K562 (cell line): ENCODE measurements around the gene CCDC28B. TPM values are rescaled to one million over a fixed set of nuclear protein-coding genes. Genes with fewer than 3 reads are reported as not detected.
A peak's percentile ranks its signal among the peaks of the same experiment; 100 is the strongest.
"Not testable (repeated sequence)": the region's sequence is repeated elsewhere in the genome, so short reads cannot be mapped to it uniquely, and the experiment has no call there.

ENCODE experiments used
- ATAC-seq: fragments of 200-7000 bp; cut with Tn5 transposase; 3 replicates; pipeline ENCODE4 v1.9.1; 2020; ENCODE audit warnings: moderate library complexity
- BruUV-seq: library from RNA; stranded (reverse); fragments of 400-500 nt; replicated peaks from 2 replicates; lab custom pipeline; 2021; lab: Mats Ljungman, UMichigan
- CTCF ChIA-PET: fragments of 300-600 bp; formaldehyde crosslinking; extraction: SDS; loops from one replicate; lab custom pipeline; 2021; ENCODE audit warnings: low intra/inter-chr PET ratio; lab: Yijun Ruan, JAX
- POLR2A ChIA-PET: fragments of 300-600, 350-650 bp; sonication (Branson Sonifier 250); formaldehyde crosslinking; extraction: SDS; loops from one replicate; lab custom pipeline; 2021; ENCODE audit warnings: antibody characterized with exemption, inconsistent platforms; lab: Yijun Ruan, JAX
- DNase-seq, 4 experiments: peaks; one replicate each; pipeline versions ENCODE4 v3.0.0 to v3.0.0-alpha.2; 2011 to 2018; ENCODE audit warnings: low spot score in 3 of 4, mixed read lengths in 3 of 4; ENCODE audit errors: extremely low read depth in 1 of 4
- FAIRE-seq: peaks from 2 replicates; lab custom pipeline; 2011; peaks lifted over from hg19 to GRCh38; lab: Jason Lieb, UNC
- H2AFZ ChIP-seq: 2 replicates; pipeline ENCODE4 v1.6.0; 2011; ENCODE audit warnings: low read depth, low read length, control low read depth, inconsistent platforms
- H3K27ac ChIP-seq: fragments of 200-600 bp; 3 replicates; pipeline ENCODE4 v1.8.0; 2011; ENCODE audit warnings: low read depth, mild to moderate bottlenecking, control low read depth, inconsistent platforms, low read length, moderate library complexity, mixed read lengths; ENCODE audit errors: extremely low read depth
- H3K27me3 ChIP-seq, 2 experiments: fragments of 300-600 bp in 1 of 2; 2 replicates in 1 of 2; 3 replicates in 1 of 2; pipeline versions ENCODE4 v1.6.0 to v1.8.0; 2011; ENCODE audit warnings: inconsistent platforms in 2 of 2, low read length in 2 of 2, mild to moderate bottlenecking in 1 of 2, mixed read lengths in 1 of 2, moderate library complexity in 1 of 2; ENCODE audit not compliant: control insufficient read depth in 2 of 2, insufficient read depth in 2 of 2
- H3K36me3 ChIP-seq: fragments of 300-600 bp; 3 replicates; pipeline ENCODE4 v1.8.0; 2011; ENCODE audit warnings: mild to moderate bottlenecking, low read length, inconsistent platforms; ENCODE audit not compliant: control insufficient read depth, insufficient read depth
- H3K4me1 ChIP-seq, 2 experiments: fragments of 200-600 bp in 1 of 2; replicated peaks in 1 of 2; 2 replicates in 1 of 2; 3 replicates in 1 of 2; pipeline versions ENCODE4 v1.5.1 to v1.8.0; 2011; ENCODE audit warnings: inconsistent platforms in 2 of 2, low read length in 2 of 2, mild to moderate bottlenecking in 1 of 2, mixed read lengths in 1 of 2, moderate library complexity in 1 of 2; ENCODE audit not compliant: control insufficient read depth in 2 of 2, insufficient read depth in 2 of 2
- H3K4me2 ChIP-seq: 2 replicates; pipeline ENCODE4 v1.6.1; 2011; ENCODE audit warnings: low read length, control low read depth, inconsistent platforms, mixed read lengths; ENCODE audit not compliant: insufficient read depth
- H3K4me3 ChIP-seq: fragments of 200-600 bp; sonication (generic), shearing (Covaris generic); 2 replicates; pipeline ENCODE4 v1.5.1; 2016; ENCODE audit warnings: control low read depth, inconsistent platforms
- H3K79me2 ChIP-seq: fragments of 200-600 bp; 3 replicates; pipeline ENCODE4 v1.8.0; 2011; ENCODE audit warnings: low read length, inconsistent platforms; ENCODE audit not compliant: control insufficient read depth, insufficient read depth
- H3K9ac ChIP-seq, 2 experiments: 2 replicates each; pipeline versions ENCODE4 v1.6.0 to v1.6.1; 2011; ENCODE audit warnings: low read depth in 2 of 2, low read length in 2 of 2, control low read depth in 1 of 2, inconsistent platforms in 1 of 2, mild to moderate bottlenecking in 1 of 2, mixed read lengths in 1 of 2; ENCODE audit not compliant: insufficient read depth in 1 of 2
- H3K9me1 ChIP-seq: one replicate; pipeline ENCODE4 v1.6.0; 2011; ENCODE audit warnings: inconsistent platforms, mild to moderate bottlenecking, low read length, moderate library complexity; ENCODE audit not compliant: control insufficient read depth, insufficient read depth
- H3K9me3 ChIP-seq: replicated peaks from 2 replicates; pipeline ENCODE4 v1.5.1; 2011; ENCODE audit warnings: low read depth, low read length, inconsistent platforms; ENCODE audit not compliant: control insufficient read depth, insufficient read depth
- H4K20me1 ChIP-seq: replicated peaks from 2 replicates; pipeline ENCODE4 v1.6.1; 2011; ENCODE audit warnings: low read length, inconsistent platforms, mixed read lengths; ENCODE audit not compliant: control insufficient read depth, insufficient read depth
- ELF2 ChIP-seq: fragments of 250-450 bp; sonication (Bioruptor Pico); IDR thresholded peaks from 2 replicates; pipeline ENCODE4 v1.5.0; 2021; ENCODE audit warnings: mild to moderate bottlenecking
- POLR2AphosphoS2 ChIP-seq: IDR thresholded peaks from 2 replicates; pipeline ENCODE4 v1.6.1; 2012; ENCODE audit warnings: low read length, improper control_type of control experiment
- RBM34 ChIP-seq: fragments of 200-400 bp; formaldehyde crosslinking; IDR thresholded peaks from 2 replicates; pipeline ENCODE4 v1.6.1; 2018; ENCODE audit warnings: low read length, borderline replicate concordance; ENCODE audit not compliant: insufficient read depth
- WGBS: fragments of 100-300 bp; shearing (Covaris generic); methylation state at CpG from one replicate; pipeline ENCODE4 v1.1.6; 2016; ENCODE audit warnings: low coverage, mixed read lengths; ENCODE audit not compliant: insufficient coverage; ENCODE audit errors: missing lambda C conversion rate; 5-methylcytosine and 5-hydroxymethylcytosine counted together
- in situ Hi-C: fragments of 300-500 bp; cut with MboI; formaldehyde crosslinking; loops from 4 replicates; pipeline ENCODE4 v1.15.0; 2018; ENCODE audit warnings: inconsistent platforms, mixed read lengths
- intact Hi-C: fragments of 100-400 bp; cut with micrococcal nuclease; formaldehyde crosslinking; loops from 2 replicates; pipeline ENCODE4 v1.14.2; 2022
- polyA plus RNA-seq, 8 experiments: library from polyadenylated mRNA; depleted of rRNA in 4 of 8; stranded (reverse) in 5 of 8; unstranded in 3 of 8; fragments of >200 nt; fragmentation: Nextera tagmentation in 2 of 8; fragmentation: Illumina TruSeq in 1 of 8; extraction: Ambion mirVana in 2 of 8; extraction: Trizol in 1 of 8; gene quantifications; 2 replicates each; pipeline versions ENCODE4 v1.2.1 to v1.2.3, GENCODE V29; 2011 to 2014; ENCODE audit warnings: inconsistent platforms in 1 of 8, missing spikeins in 1 of 8
- total RNA-seq, 7 experiments: library from RNA; depleted of rRNA in 6 of 7; stranded (reverse); fragments of >200 nt in 6 of 7; fragmentation: Illumina TruSeq in 2 of 7; extraction: Trizol in 2 of 7; gene quantifications; 2 replicates each; pipeline versions ENCODE4 v1.2.1 to v1.2.3, GENCODE V29; 2011 to 2021; ENCODE audit warnings: low replicate concordance in 1 of 7

CCDC28B gene
- total and polyA plus RNA-seq, 9 of the 15 experiments (the other 6 are each of a cell fraction or from before 2014, with no cell fraction given) = 5.7 to 54.5 (median 31.7) TPM

GRCh38 chr1:32163405-32163804 is 37.0 kb upstream of the CCDC28B start:
- no peaks in the 10 kb centered on the region for H3K27me3 ChIP-seq
- peaks cover 83% of the 10 kb centered on the region for H3K36me3 ChIP-seq
- no peaks in the 10 kb centered on the region for H3K9me1 ChIP-seq
- H3K9me3 ChIP-seq = no peaks in the 10 kb centered on the region
- no peaks in the 10 kb centered on the region for H3K79me2 ChIP-seq
- H3K4me2 ChIP-seq = no peak overlapping the region
- no peak for FAIRE-seq
- DNase-seq = no peak
- no peak overlapping the region for H3K9ac ChIP-seq
- no peak overlapping the region for H3K4me3 ChIP-seq
- no peak for ATAC-seq
- in situ Hi-C loops = no loop called here
- intact Hi-C loops = no loop called here
- 88% methylated on average over 2 of the region's 2 CpGs for WGBS
- ChIA-PET POLR2A (interaction anchor here (0.8 to 1.3 kb wide), 4 partner anchors 9 to 18 kb away, joined by 3 to 4 read pairs (median 3); partner anchors contain the start of gene TXLNA), CTCF (no interaction called here)
- no peaks in the 10 kb centered on the region for H3K4me1 ChIP-seq
- TF ChIP-seq RBM34 (no peak), ELF2 (CRISPR knock-in tag) (no peak), POLR2AphosphoS2 (0 out of 2 replicates have a peak, but pooled peaks have one; percentile 35)
- no peak overlapping the region for H3K27ac ChIP-seq
- no TSS peak for BruUV-seq
- H2AFZ ChIP-seq = no peak overlapping the region
- H4K20me1 ChIP-seq = no peaks in the 10 kb centered on the region

- BruUV-seq = not testable (repeated sequence)
- 98% methylated on average over 10 of the region's 10 CpGs for WGBS
- POLR2A ChIA-PET = interaction anchor here (1.4 kb wide), 1 partner anchor 54 kb away, joined by 3 read pairs; no protein-coding TSS in a partner anchor
Observed at GRCh38 chr1:32165633-32166032, 34.8 kb upstream of the CCDC28B start.

More at GRCh38 chr1:32165633-32166032, 34.8 kb upstream of the CCDC28B start:
- DNase-seq, in situ Hi-C loops, H3K9me3 ChIP-seq, H3K79me2 ChIP-seq, H3K4me2 ChIP-seq, H3K9ac ChIP-seq, H2AFZ ChIP-seq, FAIRE-seq, intact Hi-C loops, H3K4me3 ChIP-seq, H3K27me3 ChIP-seq, H3K4me1 ChIP-seq, H3K27ac ChIP-seq, CTCF ChIA-PET, H4K20me1 ChIP-seq, H3K9me1 ChIP-seq, ATAC-seq: not testable (repeated sequence)
- peaks cover 82% of the 10 kb centered on the region for H3K36me3 ChIP-seq
